Measurements from ENCODE around the gene TREML1.
"Not testable (repeated sequence)": the region's sequence is repeated elsewhere in the genome, so short reads cannot be mapped to it uniquely, and the experiment has no call there.

Gene TREML1, protein sequence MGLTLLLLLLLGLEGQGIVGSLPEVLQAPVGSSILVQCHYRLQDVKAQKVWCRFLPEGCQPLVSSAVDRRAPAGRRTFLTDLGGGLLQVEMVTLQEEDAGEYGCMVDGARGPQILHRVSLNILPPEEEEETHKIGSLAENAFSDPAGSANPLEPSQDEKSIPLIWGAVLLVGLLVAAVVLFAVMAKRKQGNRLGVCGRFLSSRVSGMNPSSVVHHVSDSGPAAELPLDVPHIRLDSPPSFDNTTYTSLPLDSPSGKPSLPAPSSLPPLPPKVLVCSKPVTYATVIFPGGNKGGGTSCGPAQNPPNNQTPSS
- 0.59 to 9.3 (median 5.1) reads per million in 17 experiments for total RNA-seq

DNA sequence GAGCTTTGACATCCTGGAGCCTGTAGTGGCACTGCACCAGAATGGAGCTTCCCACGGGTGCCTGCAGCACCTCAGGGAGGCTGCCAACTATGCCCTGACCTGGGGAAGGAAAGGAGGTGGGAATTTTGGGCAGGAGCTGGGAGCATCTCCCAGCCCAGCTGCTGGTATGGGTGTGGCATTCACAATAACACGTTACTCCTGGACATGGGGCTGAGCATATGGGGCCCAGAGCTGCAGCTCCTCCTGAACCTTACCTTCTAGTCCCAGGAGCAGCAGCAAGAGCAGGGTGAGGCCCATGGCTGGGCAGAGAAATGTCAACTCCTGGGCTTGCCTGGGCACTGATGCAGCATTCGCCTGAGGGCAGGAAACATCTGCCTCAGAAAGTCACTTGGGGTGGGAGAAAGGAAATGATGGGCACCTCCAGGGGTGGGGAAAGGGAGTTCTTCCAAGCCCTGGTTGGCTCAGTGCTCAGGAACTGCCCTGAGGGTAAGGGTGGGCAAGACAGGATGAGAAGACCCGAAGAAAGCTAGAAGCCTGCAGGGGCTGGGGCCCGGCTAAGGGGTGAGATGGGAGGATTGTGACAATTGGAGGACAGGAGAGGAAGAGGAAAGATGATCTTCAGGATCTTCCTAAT is at the start of gene TREML1:
TSS of gene TREML1 (minus strand) at position 356 of the 634 bp plus-strand sequence. CDS start at position 297, 59 bp downstream.
- no peak for DNase-seq

DNA sequence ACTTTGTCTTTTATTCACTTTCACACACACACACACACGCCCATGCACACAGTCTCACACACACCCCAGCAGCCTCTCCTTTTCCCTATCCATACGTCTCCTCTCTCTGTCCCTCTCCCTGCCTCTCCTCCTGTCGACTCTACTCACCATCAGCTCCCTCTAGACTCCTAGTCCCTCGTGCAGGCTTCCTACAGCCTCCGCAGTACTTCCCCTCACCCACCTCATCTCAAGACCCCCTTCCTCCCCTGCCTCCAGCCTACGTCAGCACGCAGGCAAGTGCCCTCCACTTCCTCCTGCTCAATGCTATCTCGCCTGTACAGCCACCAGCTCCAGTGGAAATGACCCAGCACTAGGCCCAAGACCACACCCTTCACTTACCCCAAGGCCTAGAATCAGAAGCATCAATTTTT is 47.6 kb upstream of the TREML1 start:
- DNase-seq: peak; percentile 37 to 56 (median 50)

DNA sequence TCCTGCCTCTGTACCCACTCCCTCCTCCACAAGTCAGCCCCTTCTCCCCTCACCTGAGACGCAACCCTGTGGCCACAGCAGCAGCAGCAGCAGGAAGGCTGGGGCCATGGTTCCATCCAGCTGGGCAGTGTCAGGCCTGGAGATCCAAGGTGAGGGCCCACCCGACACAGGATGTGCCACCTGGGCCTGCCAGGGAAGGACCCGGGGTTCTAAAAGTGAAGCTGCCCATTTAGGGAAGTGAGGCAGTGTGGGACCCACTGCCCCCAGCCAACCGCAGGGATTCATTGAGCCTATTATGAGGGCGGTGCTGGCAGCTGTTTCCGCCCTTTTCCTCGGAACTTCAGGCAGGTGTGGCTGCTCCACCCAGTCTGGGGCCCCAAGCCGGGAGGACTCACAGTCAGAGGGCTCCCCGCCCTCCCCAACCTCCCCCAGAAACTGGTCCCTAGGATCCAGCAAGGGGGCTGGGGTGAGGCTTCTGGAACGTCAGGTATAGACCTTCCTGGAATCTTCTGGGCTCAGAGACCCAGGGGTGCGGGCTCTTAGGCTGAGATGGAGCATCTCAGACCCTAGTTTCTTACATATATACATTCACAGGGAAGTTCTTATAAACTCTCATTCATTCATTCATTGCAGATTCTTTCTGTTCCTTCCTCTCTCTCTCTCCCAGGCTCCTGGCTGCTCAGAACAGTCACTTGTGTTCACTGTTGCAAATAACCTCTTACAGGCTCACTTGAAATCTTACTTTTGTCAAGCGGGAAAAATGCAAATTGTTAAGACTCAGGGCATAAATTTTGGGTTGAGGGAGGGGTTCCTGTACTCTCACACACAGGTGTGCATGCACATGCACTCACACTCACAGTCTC is 47.0 kb upstream of the TREML1 start, which contains the start of gene TREML2:
TSS of gene TREML2 (minus strand) at position 249 of the 863 bp plus-strand sequence. CDS start at position 108, 141 bp downstream.
- DNase-seq: peak in 3 of 4 experiments; percentile 27 to 50 (median 31)

DNA sequence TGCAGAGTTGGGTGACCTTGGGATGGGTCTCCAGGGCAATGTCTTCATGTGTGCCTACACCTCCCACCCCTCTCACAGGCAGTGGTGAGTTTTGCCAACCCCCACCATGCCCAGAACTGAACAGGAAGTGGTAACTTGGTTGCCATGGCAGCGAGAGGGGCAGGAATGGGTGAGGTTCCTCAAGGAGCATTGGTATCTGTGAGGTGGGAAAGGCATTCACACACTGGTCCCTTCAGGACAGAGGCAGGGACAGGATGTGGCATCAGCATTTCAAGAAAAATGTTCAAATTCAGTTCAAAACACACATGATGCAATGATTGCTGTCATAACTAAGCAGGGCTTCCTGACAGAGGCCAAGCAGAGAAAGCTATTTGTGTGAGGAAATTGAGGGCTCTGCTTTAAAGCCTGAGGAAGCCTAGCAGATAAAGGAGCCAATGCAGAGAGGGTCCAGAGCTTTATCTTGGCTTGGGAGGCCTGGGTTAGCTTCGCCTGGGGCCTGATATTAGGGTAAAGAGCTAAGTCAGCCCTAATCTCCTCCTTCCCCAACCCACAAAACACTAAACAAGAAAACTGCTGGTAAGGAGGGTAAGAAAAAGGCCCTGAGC is 46.3 kb upstream of the TREML1 start:
- peak; percentile 63 to 82 (median 76) for DNase-seq

DNA sequence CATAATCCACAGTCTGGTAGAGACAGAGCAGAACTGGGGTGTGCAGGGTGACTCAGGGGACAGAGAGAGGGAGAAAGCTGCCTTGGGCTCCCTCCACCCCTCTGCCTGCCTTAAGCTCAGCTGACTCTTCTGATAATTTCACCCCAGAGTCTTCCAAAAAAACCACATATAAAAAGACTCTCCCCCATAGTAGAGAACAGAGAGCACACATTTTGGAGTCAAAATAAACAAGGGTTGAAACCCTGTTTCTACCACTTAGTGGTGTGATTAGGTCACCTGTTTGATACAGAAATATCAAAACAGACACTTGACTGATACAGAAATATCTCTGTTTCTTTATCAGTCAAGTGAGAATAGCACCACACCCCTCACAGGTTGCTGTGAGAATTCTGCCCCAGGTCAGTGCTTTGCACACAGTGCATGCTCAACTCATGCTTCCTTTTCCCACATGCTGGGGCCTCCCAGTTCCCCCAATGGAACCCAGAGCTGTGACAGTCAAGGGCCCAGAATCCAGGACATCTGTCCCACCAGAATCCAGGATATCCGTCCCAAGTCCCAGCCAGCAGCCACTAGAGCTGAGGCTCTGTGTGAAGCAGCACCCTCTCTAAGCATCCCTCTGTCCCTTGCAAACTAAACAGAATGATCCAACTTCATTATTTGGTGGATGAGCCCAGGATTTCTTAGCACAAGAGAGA is 45.6 kb upstream of the TREML1 start:
- no peak for DNase-seq

DNA sequence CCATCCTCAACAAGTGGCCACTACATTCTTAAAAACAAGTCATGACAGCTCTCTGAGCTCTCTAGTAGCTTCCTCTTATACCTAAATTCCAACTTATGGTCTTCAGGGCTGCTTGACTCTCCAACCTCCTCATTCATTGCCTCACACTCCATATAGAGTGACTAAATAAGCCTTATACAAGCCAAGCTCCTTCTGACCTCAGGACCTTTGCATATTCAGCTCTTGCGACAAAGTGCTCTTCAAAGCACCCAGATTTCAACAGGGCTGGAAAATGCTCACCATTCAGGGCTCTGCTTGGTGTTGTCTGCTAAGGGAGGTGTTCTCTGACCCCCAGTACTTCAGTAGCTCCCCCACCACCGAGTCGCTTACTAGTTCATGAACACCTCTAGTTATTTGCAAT is 43.1 kb upstream of the TREML1 start:
- peak in 1 of 4 experiments; percentile 43 for DNase-seq

DNA sequence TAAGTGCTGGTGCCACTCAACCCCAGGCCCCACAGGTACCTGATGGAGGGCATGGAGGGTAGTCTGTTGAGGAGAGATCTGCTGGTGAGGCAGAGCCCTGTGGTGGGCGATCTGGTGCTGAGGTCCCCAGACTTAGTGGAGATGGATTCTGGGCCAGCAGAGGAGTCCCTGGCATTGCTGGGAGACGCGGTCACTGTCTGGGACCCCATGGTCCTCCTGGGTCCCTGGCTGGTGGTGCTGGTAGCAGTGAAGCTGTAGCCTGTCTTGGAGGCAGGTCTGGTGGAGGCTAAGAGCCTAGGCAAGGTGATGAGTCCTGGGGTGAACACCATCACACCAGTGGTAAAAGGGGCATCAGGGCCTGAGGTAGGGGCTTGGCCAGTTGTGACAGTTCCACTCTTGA is 40.2 kb upstream of the TREML1 start:
- DNase-seq: no peak

DNA sequence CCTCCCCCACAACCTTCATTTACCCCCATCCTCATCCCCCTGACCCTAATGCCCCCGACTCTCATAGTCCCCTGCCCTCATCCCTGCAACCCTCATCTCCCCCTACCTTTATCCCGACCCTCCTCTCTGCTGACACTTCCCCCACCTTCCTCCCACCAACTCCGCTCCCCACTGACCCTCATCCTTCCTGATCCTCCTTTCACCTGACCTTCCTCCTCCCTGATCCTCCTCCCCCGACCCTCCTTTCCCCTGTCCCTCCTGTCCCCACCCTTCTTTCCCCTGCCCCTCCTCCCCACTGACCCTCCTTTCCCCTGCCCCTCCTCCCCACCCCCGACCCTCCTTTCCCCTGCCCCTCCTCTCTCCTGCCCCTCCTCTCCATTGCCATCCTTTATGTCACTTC is 39.7 kb upstream of the TREML1 start:
- DNase-seq: no peak

DNA sequence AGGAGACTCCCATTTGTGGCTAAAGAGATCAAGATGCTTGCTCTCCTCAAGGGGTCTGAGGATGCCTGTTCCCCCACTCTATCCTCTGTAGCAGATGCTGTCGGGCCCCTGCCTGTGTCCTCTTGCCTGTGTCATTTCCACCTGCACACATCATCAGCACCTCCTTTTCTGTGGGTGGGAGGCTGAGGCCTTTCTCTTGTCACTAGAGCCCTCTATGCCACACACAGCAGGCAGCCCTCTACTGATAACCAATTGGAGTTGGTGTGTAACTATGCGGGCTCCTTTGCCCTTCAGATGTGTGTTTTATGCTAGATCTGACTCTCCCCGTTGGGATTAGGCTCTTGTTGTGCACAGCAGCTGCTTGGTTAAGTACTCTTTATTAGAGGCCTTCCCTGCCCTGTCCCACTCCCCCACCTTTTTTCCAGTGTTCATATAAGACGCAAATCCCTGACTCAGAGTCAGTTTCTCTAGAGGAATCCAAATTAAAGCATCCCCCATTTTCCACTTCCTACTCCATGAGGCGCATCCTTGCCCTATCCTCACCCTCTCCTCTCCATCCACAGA is 39.1 kb upstream of the TREML1 start:
- DNase-seq: no peak

DNA sequence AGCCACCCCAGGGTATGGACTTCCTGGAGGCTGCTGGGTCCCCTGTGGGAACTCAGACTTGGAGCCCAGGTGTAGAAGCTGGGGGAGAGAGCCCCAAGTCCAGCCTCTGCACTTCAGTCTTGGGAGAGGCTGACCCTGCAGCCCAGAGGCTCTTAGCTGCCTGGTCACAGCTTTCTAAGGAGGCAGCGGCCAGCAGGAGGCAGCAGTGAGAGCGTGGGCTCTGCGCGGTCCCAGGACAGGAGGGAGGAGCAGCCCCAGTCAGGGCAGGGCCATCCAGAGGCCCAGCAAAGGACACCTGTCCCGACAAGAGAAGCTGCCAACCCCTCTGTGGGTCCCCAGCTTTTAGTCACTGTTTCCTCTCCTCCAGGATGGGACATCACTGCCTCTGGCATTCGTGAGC is 37.4 kb upstream of the TREML1 start:
- peak; percentile 37 to 82 (median 62) for DNase-seq

DNA sequence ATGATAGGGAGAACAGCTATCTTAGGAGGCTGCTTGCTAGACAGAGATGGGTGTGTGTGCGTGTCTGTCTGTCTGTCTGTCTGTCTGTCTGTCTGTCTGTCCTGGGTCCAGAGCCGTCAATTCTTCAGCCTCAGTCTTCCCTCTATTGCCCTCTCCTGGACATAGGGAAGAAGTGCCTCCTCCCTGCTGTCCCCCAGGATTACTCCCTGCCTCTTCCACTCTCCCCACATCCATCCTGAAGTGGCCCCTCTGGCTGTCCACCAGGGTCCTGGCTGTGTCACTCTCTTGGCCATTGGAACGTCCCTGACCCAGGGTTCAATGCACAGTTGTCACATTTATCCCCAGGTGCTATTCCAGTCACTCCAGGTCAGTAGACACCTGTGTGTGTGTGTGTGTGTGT is 36.6 kb upstream of the TREML1 start:
- DNase-seq: no peak

DNA sequence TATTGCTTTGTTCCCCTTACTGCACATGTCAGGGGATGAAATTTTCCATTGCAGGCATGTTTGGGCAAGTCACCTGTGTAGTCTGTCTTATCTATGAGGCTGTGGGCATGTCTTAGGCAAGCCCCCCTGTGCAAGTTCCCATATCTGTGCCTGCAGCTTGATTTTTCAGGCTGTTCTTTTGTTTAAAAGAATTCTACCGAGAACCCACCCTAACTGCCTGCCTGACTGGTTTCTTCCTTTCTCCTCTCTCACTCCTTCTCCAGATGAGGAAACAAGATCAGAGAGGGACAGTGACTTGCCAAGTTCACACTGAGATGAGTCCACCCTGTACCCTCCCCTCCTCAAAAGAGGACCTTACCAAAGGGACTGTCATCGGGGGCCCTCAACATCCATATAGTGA is 35.8 kb upstream of the TREML1 start:
- DNase-seq: no peak

DNA sequence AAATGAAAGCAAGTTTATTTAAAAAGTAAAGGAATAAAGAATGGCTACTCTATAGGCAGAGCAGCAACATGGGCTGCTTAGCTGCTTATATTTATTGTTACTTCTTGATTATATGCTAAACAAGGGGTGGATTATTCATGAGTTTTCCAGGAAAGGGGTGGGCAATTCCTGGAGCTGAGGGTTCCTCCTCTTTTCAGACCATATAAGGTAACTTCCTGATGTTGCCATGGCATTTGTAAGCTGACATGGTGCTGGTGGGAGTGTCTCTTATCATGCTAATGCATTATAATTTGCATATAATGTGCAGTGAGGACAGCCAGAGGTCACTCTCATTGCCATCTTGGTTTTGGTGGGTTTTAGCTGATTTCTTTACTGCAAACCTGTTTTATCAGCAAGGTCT is 34.9 kb upstream of the TREML1 start:
- not testable (repeated sequence) for DNase-seq

DNA sequence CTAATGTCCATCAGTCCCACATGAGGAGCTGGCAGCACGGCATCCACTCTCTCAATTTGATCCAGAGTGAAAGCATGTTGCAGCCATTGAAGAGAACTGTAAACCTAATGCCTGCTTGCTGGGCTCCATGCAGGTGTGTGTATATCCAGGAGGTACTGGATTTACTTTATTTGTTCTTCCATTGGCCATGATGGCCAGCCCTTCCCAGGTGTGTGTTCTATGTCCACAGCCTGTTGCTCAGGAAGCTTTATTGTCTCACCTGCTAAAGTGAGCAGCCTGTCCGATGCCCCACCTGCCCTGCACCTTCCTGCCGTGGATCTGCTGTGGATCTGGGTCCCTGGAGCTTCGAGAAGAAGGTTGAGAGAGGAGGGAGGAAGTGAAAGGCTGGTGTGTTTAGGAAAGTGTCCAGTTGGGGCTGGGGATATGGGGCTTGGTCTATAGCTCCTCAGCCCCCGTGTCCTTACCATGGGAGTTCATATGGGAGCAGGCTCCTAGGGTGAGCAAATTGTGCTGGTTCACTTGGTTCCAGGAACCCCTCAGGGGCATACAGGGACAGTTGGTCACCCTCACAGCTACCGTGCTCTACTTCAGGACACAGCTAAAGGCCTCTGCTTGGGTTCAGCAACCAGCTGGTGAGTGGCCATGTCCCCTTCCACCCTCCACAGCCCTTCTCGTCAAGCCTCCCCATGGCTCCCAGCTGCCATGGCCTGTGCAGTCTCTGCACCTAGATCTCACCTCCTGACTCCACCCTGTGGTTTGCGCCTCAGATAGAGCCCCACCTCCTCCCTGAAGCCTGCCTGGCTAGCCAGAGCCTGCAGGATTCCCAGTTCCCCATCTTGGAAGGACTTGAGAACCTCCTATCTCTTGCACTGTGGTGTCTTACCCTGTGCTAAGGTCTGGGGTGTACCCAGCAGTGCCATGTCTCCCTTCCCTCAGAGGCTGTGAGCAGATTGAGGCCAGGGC is 34.1 kb upstream of the TREML1 start:
- no peak for DNase-seq

DNA sequence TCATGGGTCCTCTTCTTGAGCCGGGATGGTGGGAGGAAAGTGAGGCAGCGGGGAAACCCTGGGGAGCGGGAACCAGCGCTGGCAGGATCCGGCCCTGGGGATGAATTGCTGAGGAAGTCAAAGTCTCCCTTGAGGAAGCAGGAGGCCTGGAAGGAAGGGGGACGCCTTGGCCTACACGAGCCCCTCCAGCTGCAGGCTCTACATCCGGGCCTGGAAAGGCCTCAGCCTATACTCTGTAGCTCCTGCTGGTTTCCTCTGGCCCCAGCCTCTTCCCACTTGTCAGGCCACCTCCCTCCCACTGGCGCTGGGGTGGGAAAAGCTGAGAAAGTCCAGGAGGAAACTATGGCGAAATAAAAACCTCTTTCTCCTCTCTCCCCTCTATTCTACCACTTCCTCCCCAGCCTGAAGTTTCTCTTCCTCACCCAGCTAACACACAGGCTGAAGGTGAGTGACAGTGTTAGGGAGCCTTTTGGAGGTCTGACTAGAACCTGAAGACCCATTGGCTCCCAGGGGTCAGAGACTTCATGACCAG is 31.9 kb upstream of the TREML1 start:
- DNase-seq: peak; percentile 43 to 68 (median 60)

DNA sequence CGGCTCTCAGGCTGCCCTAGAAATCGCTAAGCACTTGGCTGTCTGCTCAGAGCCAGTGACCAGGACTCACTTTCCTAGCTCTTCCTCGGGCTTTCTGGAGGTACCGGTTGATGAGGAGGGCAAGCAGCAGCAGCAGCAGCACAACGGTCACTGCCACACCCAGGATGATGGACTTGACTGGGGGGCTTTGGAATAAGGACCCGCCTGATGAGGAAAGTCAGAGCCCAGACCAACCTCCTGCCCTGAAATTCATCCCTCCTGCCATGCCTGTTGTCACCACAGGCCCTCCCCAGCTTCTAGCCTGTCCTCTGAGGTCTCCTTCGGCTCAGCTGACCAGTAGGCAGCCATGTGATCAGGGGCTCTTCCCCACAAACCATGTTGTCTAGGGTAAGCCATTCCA is 30.6 kb upstream of the TREML1 start:
- DNase-seq: no peak

DNA sequence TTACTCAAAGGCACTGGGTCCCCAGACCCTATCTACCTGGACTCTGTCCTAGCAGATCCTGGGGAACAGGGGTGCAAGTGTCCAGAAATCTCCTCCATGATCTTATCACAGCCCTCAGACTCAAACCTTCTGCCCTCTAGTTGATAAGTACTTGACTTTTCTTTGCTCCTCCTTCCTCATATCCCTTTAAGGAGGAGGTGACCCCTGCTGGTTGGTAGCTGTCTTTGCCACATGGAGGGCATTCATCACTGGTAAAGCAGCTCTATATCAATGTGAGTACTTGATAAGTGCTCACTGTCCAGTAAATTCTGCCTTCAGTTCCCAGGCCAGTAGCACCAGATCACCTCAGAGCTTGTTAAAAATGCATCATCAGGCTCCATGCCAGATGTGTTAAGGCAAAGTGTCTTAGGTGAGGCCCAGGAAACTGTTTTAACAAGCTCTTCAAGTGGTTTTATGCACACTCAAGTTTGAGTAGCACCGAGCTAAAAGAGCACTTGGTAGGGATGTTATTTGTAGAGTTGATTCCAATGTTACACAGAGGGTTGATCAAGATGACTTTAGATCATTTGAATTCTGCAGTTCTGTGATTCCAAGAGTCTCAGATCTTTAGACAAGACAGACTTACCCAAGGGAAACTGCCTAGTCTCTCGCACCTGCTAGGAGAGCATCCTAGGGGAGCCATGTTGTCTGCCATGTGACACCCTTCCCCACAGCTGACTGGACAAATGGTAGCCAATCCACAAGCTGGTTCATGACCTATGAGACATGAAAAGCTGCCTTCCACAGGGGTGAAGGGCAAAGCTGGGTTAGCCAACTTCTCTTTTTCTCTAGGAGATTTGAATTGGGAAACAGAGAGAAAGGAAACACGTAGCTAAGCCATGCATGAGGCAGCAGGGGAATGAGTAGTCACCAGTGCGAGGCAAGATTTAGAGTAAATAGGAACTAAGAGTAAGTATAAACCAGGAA is 28.2 kb upstream of the TREML1 start:
- DNase-seq: peak; percentile 90 to 97 (median 94)

DNA sequence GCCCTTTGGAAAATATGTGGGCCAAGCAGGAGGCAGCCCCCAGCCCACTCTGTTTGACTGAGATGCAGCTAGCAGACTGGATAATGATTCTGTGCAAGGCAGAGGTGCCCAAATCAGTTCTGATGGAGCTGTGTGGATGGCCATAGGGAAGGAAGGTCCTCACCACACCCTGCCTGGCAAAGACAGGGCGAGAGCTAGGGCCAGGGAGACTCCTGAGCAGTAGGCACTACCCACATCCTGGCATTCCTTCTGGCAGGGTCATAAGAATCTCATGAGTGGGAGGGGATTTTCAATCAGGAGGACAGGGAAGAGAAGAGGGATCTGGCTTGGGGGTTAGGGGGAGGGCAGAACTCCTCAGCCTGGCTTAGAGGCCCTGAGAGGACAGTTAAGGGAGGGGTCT is 27.4 kb upstream of the TREML1 start:
- no peak for DNase-seq

DNA sequence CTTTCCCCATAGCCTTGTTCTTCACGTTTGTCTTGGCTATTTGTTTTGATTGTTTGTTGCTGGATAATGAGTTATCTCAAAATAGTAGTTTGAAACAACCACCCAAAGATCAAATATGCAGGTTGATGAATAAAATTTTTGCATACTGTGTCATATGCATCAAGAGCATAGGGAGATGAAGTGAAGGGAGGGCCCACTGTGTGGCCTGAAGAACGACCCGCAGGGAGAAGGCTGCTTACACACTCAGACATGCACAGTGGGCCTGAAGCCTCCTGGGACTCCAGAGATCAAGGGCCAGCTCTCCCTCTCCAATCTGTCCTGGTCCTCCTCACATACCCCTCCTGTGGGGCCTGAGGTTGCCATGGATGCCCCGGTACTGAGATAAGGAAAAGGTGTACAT is 25.0 kb upstream of the TREML1 start:
- DNase-seq: no peak
